GM21619 (cell line): ENCODE measurements around the gene MNX1.

Experiments used
- ATAC-seq: cut with Tn5 transposase; IDR thresholded peaks from one replicate; pipeline ENCODE4 v1.9.1; 2021; ENCODE audit not compliant: unreplicated experiment

Gene MNX1

DNA sequence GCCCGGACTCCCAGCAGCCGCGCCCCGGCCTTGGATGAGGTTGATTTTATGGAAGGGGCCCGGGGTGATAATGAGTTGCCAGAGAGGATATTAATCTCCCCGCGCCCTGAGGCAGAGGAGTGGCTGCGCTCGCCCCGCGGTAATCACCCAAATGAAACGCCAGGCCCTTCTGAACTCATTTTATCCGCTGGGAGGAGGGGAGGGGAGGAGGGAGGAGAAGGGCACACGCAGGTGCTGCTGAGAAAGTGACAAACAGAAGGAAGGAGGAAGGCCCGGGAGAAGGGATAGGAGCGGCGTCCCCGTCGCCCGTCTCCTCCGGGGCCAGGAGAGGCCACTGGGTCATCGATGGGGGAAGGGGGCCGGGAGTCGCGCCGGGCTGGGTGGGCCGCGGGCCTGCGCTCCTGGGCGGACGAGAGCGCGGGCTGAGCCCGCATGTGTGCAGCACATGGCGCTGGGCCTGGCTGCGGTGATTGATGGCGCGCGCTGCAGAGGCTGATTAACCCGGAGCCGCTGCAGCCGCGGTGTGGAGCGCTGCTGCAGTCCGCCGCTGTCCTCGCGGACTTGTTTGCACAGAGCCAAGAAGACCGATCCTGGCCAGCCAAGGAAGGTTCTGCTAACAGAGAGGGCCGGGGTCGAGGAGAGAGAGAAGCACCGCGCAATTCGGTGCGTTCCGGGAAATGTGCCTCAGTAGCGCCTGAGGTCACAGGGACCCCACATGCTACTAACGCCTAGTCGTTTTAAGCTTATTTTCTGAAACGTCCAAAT lies 6.5 kb downstream of the MNX1 start:
- ATAC-seq = no peak

DNA sequence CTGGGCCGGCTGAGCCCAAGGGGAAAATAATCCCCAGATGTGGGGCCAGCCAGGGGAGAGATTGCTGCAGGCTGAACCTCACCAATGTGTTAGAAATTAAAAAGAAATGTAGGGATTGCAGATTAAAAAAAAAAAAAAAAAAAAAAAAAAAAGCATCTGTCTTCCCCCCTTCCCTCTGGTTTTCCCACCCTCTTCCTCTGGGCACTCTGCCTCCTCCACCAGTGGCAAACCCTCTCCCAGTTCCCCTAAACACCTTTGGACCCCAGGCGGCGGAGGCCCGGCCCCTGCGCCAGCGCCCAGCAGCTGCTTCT lies 7.1 kb downstream of the MNX1 start:
- no peak for ATAC-seq

DNA sequence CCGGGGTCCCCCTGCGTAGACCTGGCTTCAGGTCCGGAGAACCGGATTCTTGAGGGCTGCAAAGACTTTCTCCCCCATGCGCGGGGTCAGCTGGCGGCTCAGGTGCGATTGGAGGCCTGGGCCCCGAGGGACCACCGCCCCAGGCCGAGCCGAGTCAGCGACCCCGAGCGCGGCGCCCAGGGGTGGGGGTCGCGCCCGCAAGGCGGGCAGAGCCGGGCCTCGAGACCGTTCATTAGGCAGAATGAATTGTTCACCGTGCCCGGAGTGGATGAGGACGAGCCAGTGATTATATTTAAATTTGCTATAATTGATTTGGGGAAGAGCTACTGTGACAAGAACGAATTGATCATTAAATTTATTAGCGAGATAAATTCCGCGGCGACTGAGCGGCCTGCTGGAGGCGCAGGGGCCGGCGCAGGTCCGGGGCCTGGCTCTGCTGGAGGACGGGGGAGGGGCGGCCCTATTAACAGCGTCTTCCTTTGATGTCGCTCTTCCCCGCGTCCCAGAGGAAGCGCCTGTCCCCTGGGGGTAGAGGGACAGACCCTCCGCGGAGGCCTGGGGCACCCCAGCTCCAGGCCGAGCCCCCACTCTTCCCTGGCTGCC lies 7.5 kb downstream of the MNX1 start:
- no peak for ATAC-seq

DNA sequence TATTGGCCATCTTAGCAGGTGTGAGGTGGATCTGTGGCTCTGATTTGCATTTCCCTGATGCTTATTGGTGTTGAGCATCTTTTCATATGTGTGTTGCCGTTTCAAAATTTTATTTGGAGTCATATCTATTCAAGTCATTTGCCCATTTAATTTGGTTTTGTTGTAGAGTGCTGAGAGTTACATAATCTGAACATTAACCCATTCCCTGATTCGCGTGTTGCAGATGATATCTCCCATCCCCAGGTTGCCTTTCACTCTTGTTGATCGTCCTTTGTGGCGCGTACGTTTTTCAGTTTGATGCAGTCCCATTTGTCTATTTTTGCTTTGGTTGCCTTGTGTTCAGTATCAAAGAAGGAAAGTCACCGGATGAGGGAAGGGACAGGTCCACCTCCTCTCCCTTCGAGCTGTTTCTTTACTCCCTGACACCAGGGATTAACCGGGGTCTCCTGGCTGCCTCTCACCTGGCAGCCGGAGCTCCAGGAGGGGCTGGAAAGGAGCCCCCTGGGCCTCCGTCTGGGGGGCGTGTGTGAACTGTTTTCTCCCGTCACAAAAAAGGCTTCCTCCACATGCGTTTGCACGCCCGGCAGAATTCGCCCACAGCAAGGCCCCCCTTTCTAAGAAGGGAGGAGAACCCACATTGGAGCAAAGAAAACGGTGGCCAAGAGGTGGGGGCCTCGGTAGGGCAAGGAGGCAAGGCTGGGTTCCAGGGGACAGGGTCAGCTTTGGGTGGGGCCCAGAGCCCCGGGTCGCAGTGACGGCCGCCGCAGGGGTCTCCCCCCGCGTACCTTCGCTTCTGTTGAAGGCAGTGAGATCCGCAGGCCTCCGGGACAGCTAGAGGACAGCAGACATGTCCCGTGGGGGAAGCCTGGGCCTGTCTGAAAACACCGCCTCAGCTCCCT lies 8.3 kb downstream of the MNX1 start:
- no peak for ATAC-seq

DNA sequence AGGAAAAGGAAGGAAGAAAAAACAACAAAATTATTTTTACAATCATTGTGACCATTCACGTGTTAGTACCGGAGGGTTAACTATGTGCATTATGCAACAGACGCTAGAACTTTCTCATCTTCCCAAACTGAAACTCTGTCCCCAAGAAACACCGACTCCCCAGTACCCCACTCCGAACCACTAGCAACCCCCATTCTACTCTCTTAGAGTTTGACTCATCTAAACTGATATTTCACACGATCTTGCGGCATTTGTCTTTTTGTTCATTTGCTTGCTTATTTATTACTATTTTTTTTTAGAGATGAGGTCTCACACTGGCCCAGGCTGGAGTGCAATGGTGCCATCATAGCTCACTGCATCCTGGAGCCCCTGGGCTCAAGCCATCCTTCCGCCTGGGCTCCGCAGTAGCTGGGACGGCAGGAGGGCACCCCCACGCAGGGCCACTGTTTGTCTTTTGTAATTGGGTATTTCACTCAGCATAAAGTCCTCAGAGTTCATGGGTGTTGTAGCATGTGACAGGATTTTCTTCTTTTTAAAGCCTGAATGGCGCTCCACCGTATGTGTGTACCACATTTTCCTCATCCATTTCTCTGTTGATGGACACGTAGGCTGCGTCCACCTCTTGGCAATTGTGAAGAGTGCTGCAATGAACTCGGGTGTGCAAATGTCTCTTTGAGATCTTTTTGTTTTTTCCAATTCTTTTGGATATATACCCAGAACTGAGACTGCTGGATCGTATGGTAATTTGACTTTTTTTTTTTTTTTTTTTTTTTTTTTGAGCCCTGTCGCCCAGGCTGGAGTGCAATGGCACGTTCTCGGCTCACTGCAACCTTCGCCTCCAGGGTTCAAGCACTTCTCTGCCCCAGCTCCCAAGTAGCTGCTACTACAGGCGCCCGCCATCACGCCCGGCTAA lies 9.5 kb downstream of the MNX1 start:
- ATAC-seq = no peak

DNA sequence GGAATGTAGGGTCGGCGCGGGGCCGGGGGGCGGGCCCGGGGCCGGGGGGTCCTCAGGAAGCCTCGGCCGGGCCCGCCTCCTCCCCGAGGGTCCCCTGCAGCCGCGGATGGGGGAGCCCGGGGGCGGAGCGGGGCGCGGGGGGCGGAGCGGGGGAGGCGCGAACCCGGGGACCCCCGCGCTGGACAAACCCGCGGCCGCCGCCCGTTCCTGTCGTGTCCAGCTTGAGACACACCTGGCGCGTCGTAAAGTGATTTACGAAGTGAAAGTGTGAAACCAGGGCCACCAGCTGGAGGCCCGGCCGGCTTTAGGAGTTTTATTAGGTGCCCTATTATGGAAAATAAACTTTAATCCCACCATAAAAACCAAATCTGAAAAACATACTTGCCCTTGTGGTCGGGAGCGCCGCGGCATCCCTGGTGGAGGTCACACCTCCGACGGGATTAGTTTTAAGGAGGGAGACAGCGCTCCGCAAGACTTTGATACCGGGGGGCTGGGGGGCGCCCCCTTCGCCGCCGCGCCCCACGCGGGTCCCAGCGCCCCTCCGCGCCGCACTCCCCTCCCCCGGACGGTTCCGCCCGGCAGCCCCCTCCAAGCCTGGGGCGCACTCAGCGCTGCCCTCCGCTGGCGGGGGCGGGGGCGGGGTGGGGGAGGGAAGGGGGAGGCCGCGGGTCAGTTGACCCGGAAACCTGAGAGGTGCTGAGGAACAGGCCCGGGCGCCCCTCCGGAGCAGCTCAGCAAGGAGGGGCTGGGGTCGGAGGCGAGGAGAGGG lies 10.3 kb downstream of the MNX1 start:
- peak; percentile 35 for ATAC-seq

DNA sequence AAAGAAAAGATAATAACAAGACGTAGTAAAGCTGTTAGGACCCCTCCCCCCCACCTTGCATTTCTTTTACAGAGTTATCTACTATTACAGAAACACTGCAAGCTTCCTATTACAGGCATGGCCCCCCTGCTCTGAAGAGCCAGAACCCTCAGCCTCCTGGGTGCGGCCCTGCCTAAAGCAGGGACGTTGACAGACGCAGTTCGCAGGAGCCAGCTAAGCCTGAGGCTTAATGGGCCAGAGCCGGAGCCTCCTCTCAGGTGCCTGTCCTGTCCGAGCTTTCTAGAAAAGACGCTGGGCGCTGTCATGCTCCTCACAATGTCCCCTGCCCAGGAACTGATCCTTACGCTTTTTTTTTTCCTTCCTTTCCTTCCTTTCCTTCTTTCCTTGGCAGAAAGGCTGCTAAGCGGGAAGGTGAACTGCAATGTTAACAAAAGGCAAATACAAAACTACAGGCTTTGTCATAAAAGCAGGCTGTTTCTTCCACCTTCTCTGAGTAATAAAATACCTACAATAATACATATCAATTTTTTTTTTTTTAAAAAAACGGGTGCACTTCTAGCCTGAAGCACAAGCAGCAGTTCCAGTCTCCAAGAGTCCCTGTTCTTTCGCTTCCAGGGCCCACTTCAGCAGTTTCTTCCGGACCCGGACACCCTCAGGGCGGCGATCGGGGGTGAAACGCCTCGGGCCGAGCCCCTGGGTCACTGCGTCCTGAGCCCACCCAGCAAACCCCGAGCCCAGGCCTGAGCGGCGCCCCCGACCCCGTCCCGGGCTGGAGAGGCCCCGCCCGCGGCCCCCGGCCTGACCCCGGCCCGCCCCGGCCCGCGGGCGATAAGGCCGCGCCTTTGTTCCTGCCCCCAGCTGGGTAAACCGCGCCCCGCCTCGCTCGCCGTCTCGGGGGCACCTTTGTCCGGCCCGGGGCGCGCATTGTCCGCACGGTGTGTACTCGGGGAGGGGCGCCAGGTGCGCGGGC lies 11.2 kb downstream of the MNX1 start:
- ATAC-seq = peak; percentile 37

DNA sequence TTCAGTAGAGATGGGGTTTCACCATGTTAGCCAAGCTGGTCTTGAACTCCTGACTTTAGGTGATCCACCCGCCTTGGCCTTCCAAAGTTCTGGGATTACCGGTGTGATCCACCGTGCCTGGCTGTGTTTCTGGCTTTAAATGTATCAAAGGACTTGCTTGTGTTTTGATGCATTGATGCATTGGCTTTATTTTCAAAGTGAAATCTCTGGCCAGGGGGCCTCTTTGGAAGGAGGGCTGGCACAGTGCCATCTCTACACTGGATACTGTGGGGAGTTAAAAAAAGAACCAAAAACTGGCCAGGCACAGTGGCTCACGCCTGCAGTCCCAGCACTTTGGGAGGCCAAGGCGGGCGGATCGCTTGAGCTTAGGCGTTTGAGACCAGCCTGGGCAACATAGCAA lies 16.0 kb downstream of the MNX1 start:
- ATAC-seq = no peak

DNA sequence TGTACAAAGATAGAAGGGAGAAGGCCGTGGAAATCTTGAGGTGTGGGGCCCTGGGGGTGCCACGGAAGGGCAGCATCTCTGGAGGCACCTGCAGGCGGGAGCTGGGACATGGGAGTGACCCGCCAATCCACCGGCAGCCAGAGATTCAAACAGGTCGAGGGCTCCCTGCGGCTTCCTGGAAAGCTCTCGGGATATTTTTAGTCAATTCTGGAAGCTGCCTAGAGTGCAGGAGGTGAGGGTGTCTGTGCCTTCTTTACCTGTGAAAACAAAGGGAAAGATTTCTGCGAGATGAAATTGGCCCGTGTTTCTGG lies 16.6 kb downstream of the MNX1 start:
- ATAC-seq = no peak

DNA sequence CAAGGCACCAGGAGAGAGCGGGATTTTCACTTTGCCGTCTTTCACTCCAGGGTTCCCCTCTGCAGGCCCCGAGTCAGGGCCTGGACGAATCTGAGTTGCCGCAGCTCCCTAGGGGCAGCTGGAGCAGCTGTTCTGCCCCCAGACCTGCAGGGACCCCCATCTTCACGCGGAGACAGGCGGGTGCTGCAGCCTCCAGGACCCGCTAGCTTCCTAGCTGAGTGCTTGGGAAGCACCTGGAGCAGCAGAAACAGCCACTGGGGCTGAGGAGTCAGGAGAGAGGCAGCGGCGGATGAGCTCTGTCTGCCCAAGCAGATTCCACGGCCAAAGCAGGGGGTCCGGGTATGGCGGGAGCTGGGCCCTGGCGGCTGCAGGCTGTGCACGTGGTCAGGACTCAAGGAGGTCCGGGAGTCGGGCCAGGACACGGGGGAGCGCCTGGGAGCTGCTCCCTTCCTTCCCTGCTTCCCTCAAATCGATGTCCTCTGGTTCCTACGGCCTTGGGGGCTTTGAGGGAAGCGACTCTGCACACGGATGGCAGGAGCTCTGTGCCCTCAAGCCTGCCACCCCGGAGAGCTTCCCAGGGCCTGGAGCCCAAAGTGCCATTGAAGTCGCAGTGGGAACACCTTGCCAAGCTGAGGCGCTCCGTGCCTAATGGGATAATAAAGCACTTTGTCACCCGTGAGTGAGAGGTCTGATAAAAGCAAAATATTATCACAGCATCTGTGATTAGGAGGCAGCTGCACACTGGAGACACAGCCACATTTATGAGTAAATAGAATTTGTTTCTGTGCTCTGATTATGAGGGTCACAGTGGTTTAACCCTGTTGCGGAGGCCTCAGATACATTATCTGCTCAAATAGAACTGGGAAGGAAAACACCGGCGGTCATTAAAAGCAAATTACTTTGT lies 17.2 kb downstream of the MNX1 start:
- ATAC-seq = no peak

DNA sequence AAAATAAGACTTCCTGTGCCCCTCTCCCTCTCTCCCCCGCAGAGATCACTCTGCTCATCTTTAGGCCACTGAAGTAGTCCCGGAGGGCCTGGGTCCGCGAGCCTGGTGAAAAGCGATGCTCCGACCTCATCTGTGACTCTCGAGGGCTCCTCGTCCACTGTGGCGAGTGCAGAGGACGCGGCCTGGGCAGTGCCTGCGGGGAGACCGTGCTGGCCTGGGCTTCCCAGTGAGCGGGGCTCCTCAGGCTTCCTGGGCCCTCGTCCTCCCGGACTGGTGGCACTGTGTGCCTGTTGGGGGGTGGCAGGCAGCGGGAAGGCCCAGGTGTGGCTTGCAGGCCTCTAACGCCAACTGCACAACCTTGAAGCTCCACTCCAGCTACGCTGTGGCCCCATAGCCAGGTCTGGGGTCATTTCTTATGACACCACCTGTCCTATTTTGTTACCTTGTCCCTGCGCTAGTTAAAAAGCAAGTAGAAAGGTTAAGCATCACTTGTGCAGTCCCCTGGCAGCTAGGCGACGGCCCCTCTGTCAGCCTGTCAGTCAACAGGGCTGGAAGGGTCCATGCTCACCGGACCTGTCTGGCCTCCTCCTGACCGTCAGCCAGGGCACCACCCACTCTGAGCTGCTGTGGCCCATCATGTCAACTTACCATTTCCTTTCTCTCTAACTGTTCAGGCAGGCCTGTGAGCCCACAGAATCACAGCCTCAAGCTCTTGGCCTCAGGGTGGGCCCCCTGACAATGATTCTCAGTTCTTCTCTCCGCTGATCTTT lies 20.5 kb downstream of the MNX1 start:
- no peak for ATAC-seq

DNA sequence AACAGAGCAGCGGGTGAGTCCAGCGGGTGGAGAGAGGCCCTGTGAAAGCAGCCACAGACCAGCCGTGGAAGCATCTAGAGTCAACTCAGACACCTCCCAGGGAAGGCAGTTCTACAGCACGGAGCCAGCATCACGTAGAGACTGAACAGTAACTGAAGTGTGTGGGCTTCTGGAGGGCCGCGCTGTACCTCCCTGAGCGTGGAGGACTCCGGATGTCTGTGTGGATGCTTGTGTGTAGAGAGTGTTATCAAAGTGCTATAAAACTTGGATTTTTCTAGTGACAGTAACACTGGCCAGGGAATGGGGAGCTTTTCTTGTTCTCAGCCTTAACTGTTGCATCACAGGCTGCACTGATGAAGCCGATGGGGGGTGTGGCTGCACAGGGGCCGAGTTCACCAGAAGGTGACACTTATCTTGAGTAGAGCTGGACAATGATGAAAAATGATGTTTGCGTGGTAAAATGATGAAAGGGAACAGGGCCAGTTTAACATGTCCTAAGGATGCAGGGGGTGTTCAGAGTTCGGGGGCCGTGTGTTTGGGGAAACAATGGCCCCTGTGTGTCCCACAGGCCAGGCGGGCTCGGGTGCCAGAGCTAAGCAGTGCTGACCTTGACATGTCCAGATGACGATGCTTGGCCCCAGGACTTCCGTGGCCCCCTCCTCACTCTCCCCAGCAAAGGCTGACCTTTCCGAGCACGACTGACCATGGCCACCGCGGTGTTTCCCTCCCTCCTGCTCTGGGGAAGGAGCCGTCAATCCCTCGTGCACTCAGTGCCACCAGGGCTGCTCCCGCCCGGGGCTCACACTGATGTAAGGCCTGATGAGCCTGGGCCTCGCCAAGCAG lies 21.9 kb downstream of the MNX1 start:
- ATAC-seq = no peak

DNA sequence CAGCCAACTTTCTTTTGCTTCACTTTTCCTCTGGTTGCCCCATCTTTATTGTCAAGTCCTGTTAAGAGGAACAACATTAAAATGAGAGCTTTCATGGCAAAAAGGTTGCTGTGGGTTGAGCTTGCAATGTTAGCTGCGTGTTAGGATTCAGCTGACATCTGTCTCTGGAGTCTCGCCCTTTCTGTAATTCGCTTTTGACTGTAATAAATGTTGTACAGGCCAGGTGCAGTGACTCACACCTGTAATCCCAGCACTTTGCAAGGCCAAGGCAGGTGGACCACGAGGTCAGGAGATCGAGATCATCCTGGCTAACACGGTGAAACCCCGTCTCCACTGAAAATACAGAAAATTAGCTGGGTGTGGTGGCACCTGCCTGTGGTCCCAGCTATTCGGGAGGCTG lies 24.1 kb downstream of the MNX1 start:
- ATAC-seq = no peak

DNA sequence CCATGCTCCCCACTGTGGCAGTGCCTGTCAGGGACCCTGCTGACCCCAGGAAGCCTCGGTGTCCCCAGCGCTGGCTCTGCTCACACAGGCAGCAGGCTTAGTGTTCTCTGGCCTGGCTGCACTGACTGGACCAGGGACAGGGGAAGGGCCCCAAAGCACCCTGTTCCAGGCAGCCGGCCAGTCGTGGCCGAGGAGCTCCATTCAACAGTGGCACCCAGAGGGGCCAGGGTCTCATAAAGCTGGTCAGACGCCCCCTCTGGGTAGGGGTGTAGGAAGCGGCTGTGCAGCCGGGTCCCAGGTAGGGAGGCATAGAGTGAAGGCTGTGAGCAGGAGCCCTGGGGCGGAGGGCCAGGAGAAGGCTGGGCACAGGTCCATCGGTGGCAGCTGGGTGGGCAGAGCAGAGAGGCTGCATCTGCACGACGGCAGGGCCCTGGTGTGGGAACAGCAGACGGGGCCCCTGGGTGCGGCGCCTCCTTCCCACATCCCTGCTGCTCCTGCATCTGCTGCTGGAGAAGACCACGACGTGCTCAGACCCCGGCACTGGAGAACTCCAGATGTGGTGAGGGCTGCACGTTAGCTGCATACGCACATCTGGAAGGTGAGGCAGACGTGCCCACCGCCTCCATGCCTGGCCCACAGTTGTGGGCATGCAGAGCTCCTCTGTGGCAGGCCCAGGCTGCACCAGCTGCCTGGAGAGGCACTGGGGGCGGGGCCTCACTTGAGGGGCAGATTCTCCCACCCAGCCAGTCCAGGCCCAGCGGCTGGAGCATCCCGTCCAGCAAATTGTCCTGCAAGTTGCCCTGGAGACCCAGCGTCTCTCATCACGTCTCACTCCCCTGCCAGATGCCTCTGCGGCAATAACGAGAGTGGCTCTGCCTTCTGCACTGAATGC lies 25.1 kb downstream of the MNX1 start:
- ATAC-seq = no peak

DNA sequence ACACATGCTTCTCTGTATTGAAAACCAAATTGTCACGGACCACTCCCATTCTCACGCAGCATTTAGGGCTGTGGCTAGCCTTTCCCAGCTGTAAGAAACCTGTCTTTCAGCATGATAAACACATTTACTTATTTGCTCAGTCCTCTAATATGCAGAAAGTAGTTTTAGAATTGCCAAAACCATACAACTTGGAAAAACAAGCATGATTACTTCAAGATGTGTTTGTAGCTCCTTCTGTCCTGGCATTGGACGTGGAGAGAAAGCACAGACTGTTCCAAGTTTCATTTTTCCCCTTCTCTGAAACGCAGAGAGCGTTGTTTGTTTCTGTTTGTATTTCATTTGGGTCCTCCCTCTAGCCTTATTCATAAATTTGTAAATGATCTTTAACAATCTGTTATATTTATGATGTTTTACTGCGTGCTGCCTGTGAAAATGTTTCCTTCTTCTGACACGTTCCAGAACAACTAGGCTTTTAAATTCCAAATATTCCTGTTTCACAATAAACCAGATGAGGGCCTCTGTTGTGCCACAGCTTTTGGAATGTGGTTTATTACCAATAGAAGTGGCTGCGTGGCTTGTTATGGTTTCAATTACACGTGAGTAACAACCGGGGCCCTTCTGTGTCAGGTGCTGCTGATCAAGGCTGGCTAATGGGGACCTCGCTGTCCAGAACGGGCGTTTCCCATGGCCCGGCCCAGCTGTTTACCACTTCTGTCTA lies 26.1 kb downstream of the MNX1 start:
- ATAC-seq = no peak
